ENCODE measurements around the gene MGRN1.
"Not testable (repeated sequence)": the region's sequence is repeated elsewhere in the genome, so short reads cannot be mapped to it uniquely, and the experiment has no call there.

MGRN1 gene

GRCh38 chr16:4737545-4737944, 112.9 kb downstream of the MGRN1 start:
- no peak for FAIRE-seq

GRCh38 chr16:4738370-4738769, 113.7 kb downstream of the MGRN1 start:
- FAIRE-seq, result not testable (repeated sequence)
